WERI-Rb-1 (cell line): ENCODE measurements around the gene CALN1.

Experiments
- DNase-seq: peaks from one replicate; pipeline ENCODE4 v3.0.0-alpha.2; 2020
- H3K27ac ChIP-seq: fragments of 250-450 bp; sonication (Bioruptor Pico); 2 replicates; pipeline ENCODE4 v1.5.1; 2020; ENCODE audit warnings: mild to moderate bottlenecking, moderate library complexity
- H3K27me3 ChIP-seq: fragments of 250-450 bp; sonication (Bioruptor Pico); 2 replicates; pipeline ENCODE4 v1.5.1; 2021; ENCODE audit warnings: mild to moderate bottlenecking, low read depth, moderate library complexity; ENCODE audit not compliant: insufficient read depth, severe bottlenecking
- H3K36me3 ChIP-seq: fragments of 250-450 bp; sonication (Bioruptor Pico); 2 replicates; pipeline ENCODE4 v1.5.1; 2020; ENCODE audit warnings: mild to moderate bottlenecking, moderate library complexity
- H3K4me3 ChIP-seq: 2 replicates; pipeline ENCODE4 v1.5.1; 2011; ENCODE audit warnings: low read depth, mild to moderate bottlenecking, control low read depth, low read length
- H3K9me3 ChIP-seq: fragments of 250-450 bp; sonication (Bioruptor Pico); 2 replicates; pipeline ENCODE4 v1.5.1; 2021; ENCODE audit warnings: mild to moderate bottlenecking, moderate library complexity; ENCODE audit not compliant: severe bottlenecking
- TF ChIP-seq, protein P1 (sequence below): IDR thresholded peaks from 2 replicates; pipeline ENCODE4 v1.5.1; 2011; ENCODE audit warnings: low read depth, mild to moderate bottlenecking, control low read depth, inconsistent platforms, low read length

CALN1 gene

DNA sequence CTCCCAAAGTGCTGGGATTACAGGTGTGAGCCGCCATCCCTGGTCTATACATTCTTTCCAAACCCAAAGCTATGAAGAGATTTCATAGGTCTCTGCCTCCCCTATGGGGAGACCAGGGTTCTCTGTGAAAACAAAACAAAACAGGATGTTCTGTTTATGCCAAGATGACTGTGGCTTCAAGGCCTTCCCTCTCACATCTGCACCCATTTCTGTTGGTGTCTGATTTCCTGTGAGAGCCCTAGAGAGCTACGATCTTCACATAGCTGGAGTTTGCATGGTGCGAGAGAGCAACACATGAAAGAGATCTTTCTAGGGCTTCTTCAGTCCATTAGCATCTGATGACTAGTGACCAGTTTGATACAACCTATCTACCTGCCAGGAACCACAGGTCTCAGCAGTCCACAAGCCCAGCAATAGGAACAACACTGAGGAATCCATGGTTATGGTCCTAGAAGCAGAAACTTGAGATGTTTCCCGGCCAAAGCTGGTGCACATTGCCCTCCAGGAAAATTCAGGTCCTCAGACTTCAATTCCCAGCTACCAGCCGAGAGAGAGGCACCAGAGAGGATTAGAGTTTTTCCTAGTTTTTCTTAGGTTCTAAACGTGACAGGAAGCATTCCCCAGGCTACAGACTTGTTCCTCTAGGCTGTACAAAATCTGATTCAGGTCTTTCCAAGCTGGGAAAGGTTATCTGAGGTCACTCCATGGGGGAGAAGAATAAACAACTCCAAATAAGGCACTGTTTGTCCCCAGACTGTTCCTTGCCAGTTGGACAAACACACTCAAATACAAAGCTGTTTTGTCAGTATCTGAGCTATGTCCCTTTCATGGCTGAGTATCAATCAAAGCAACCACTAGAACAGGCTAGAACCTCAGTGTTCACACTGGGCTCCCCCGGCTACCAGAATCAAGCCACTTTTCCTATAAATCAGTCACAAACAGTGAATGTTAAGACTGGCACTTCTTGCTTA lies 259.7 kb downstream of the CALN1 start:
- Histone ChIP-seq H3K36me3 (no peaks in the 10 kb centered on the region), H3K9me3 (no peaks in the 10 kb centered on the region), H3K27me3 (no peaks in the 10 kb centered on the region), H3K4me3 (no peak overlapping the region), H3K27ac (no peak overlapping the region)
- TF ChIP-seq, protein P1, sequence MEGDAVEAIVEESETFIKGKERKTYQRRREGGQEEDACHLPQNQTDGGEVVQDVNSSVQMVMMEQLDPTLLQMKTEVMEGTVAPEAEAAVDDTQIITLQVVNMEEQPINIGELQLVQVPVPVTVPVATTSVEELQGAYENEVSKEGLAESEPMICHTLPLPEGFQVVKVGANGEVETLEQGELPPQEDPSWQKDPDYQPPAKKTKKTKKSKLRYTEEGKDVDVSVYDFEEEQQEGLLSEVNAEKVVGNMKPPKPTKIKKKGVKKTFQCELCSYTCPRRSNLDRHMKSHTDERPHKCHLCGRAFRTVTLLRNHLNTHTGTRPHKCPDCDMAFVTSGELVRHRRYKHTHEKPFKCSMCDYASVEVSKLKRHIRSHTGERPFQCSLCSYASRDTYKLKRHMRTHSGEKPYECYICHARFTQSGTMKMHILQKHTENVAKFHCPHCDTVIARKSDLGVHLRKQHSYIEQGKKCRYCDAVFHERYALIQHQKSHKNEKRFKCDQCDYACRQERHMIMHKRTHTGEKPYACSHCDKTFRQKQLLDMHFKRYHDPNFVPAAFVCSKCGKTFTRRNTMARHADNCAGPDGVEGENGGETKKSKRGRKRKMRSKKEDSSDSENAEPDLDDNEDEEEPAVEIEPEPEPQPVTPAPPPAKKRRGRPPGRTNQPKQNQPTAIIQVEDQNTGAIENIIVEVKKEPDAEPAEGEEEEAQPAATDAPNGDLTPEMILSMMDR, result no peak
- DNase-seq, result no peak

GRCh38 chr7:72140566-72140965 lies 271.6 kb downstream of the CALN1 start:
- no peak for DNase-seq
- H3K36me3 ChIP-seq, result no peaks in the 10 kb centered on the region
- TF ChIP-seq, protein P1, result no peak
- no peak overlapping the region for H3K27ac ChIP-seq
- peaks cover 3% of the 10 kb centered on the region for H3K9me3 ChIP-seq
- peaks cover 4% of the 10 kb centered on the region for H3K27me3 ChIP-seq
- H3K4me3 ChIP-seq, result no peak overlapping the region

- Histone ChIP-seq H3K9me3 (no peaks in the 10 kb centered on the region), H3K36me3 (no peaks in the 10 kb centered on the region), H3K4me3 (no peak overlapping the region), H3K27me3 (peaks cover 2% of the 10 kb centered on the region), H3K27ac (no peak overlapping the region)
- DNase-seq, result no peak
- TF ChIP-seq, protein P1, result no peak
Observed at GRCh38 chr7:72127136-72127535, 285.0 kb downstream of the CALN1 start.

DNA sequence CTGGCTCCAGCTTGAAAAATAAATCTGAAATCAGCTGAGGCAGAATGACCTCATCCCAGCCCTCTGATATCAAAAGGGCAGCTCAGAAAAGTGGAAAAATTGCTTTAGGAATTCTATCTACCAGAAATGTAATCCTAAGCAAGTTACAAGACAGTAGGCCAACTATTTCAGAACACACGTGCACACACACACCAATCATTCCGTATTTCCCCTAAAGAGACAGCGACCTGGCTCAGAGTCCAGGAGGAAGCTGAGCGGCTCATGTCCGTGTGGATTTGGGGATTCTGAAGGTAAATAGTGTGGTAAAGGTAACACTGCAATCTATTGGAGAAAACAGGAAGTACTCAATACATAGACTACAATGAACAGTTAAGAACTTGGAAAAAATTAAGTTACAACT lies 288.2 kb downstream of the CALN1 start:
- H3K27ac ChIP-seq, result no peak overlapping the region

GRCh38 chr7:72118366-72118765 lies 293.8 kb downstream of the CALN1 start:
- TF ChIP-seq, protein P1, result no peak

More for the DNA sequence above, 288.2 kb downstream of the CALN1 start:
- Histone ChIP-seq H3K27me3 (no peaks in the 10 kb centered on the region), H3K36me3 (no peaks in the 10 kb centered on the region), H3K4me3 (no peak overlapping the region), H3K9me3 (no peaks in the 10 kb centered on the region)
- TF ChIP-seq, protein P1, result no peak
- DNase-seq, result no peak

More at GRCh38 chr7:72118366-72118765, 293.8 kb downstream of the CALN1 start:
- Histone ChIP-seq H3K27ac (no peak overlapping the region), H3K36me3 (no peaks in the 10 kb centered on the region), H3K9me3 (no peaks in the 10 kb centered on the region), H3K4me3 (no peak overlapping the region), H3K27me3 (no peaks in the 10 kb centered on the region)
- DNase-seq, result no peak
